ENCODE measurements around the gene CELSR1.

The CELSR1 gene

GRCh38 chr22:46415776-46416519, 121.5 kb downstream of the CELSR1 start:
- no peak for FAIRE-seq
- no peak for TF ChIP-seq POLR2A (IDR thresholded peaks at IDR 0.05; ENCODE audit: low read depth, low read length)
- TF ChIP-seq POLR2AphosphoS5 (IDR thresholded peaks at IDR 0.05; ENCODE audit: low read depth, low read length) = no peak
- TF ChIP-seq TAF1 (IDR thresholded peaks at IDR 0.05; ENCODE audit: borderline replicate concordance, low read depth, low read length) = no peak

GRCh38 chr22:46414704-46415103, 122.7 kb downstream of the CELSR1 start:
- no peak for TF ChIP-seq POLR2A (IDR thresholded peaks at IDR 0.05; ENCODE audit: low read depth, low read length)
- TF ChIP-seq TAF1 (IDR thresholded peaks at IDR 0.05; ENCODE audit: borderline replicate concordance, low read depth, low read length) = no peak
- TF ChIP-seq POLR2AphosphoS5 (IDR thresholded peaks at IDR 0.05; ENCODE audit: low read depth, low read length) = no peak
- no peak for FAIRE-seq
- no peak for DNase-seq (ENCODE audit: insufficient read length)

More at GRCh38 chr22:46415776-46416519, 121.5 kb downstream of the CELSR1 start:
- no peak for DNase-seq (ENCODE audit: insufficient read length)

DNA sequence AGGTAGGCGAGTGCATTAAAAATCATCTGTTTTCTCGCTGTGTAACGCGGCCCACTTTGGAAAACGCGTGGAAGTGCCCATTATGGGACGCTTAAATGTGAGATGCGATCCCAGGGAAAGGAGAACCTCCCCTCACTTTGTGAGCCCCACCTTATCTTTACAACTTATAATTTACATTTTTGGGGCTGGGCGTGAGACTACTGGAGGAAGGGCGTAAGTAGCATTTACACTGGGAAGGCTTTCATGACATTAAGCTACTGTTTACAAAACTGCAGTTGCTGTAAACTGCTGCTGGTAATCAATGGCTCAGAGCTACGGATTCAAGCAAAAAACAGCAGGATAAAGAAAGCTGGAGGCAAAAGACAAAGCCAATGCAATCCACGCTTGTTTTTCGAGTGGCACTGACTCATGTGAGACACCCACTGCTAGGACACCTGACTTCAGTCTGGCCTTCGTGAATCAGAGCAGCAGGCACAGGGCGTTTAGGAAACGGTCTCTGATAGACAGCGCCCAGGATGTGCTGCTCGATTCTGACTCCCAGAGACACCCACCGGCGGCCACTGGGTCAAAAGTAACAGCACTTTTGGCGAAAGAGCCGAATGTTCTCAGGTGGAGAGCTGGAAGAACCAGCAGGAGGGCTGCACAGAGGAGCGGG, 123.6 kb downstream of the CELSR1 start:
- FAIRE-seq (no peak), DNase-seq (ENCODE audit: insufficient read length) (no peak)
- no peak for TF ChIP-seq POLR2A (IDR thresholded peaks at IDR 0.05; ENCODE audit: low read depth, low read length)
- no peak for TF ChIP-seq POLR2AphosphoS5 (IDR thresholded peaks at IDR 0.05; ENCODE audit: low read depth, low read length)
- TF ChIP-seq TAF1 (IDR thresholded peaks at IDR 0.05; ENCODE audit: borderline replicate concordance, low read depth, low read length) = no peak

- DNase-seq (ENCODE audit: insufficient read length) = no peak
- no peak for FAIRE-seq
- TF ChIP-seq POLR2AphosphoS5 (IDR thresholded peaks at IDR 0.05; ENCODE audit: low read depth, low read length) = no peak
- TF ChIP-seq TAF1 (IDR thresholded peaks at IDR 0.05; ENCODE audit: borderline replicate concordance, low read depth, low read length) = no peak
- TF ChIP-seq POLR2A (IDR thresholded peaks at IDR 0.05; ENCODE audit: low read depth, low read length) = no peak
Measured at GRCh38 chr22:46411347-46411746, 126.1 kb downstream of the CELSR1 start.

DNA sequence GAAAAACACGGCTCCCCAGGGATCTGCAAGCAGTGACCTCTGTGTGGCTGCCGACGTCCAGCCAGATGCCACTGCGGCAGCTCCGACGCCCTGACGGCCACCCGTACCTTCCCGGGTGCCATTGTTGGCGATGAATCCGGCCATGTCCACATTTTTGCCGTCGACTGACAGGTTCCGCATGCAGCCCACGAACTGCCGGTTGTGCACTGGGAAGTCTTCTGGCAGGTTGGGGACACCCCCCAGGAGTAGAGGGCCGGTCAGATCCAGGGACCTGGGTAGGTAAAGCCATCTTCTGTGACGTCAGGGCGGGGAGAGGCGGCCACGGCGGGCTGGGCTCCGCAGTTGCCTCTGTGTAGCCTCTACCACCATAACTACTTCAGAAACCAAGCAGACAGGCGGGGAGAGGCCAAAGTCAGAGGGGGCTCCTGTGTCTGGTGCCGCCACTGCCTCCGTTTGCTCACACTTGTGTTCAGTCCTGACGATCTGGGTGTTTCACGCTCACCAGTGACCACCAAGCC, 127.1 kb downstream of the CELSR1 start:
- no peak for TF ChIP-seq POLR2A (IDR thresholded peaks at IDR 0.05; ENCODE audit: low read depth, low read length)
- TF ChIP-seq TAF1 (IDR thresholded peaks at IDR 0.05; ENCODE audit: borderline replicate concordance, low read depth, low read length) = no peak
- TF ChIP-seq POLR2AphosphoS5 (IDR thresholded peaks at IDR 0.05; ENCODE audit: low read depth, low read length) = no peak

DNA sequence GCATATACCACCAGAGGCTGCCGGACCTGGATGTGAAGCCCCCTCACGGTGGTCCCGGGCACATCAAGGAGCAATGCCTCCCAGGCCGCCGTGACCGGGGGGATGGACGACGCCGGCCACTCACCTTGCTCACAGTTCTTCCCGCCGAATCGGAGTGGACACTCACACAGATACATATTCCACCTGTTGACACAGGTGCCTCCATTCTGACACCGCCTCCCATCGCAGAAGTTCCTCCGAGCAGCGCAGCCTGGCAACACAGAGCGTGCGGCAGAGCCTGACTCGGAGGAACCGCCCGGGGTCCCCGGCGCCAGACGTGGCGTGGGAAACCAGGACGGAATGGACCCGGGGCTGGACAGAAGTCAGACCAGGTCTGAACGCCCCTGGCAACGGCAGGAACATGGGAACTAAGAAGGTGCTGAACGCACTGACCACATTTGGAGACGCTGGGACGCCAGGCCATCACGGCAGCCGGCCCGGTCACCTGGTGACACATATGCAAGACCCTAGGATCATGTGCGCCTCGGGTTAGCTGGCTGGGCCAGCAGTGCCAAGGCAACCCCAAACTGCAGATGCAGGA, 127.7 kb downstream of the CELSR1 start:
- DNase-seq (ENCODE audit: insufficient read length) (no peak), FAIRE-seq (no peak)
- TF ChIP-seq POLR2AphosphoS5 (IDR thresholded peaks at IDR 0.05; ENCODE audit: low read depth, low read length) (no peak), POLR2A (IDR thresholded peaks at IDR 0.05; ENCODE audit: low read depth, low read length) (no peak), TAF1 (IDR thresholded peaks at IDR 0.05; ENCODE audit: borderline replicate concordance, low read depth, low read length) (no peak)

More for the DNA sequence above, 127.1 kb downstream of the CELSR1 start:
- FAIRE-seq (no peak), DNase-seq (ENCODE audit: insufficient read length) (no peak)

- TF ChIP-seq POLR2A (IDR thresholded peaks at IDR 0.05; ENCODE audit: low read depth, low read length) (no peak), POLR2AphosphoS5 (IDR thresholded peaks at IDR 0.05; ENCODE audit: low read depth, low read length) (no peak), TAF1 (IDR thresholded peaks at IDR 0.05; ENCODE audit: borderline replicate concordance, low read depth, low read length) (no peak)
- FAIRE-seq = no peak
- DNase-seq (ENCODE audit: insufficient read length) = no peak
Measured at GRCh38 chr22:46408568-46409506, 128.6 kb downstream of the CELSR1 start.

- no peak for TF ChIP-seq POLR2AphosphoS5 (IDR thresholded peaks at IDR 0.05; ENCODE audit: low read depth, low read length)
- TF ChIP-seq POLR2A (IDR thresholded peaks at IDR 0.05; ENCODE audit: low read depth, low read length) = no peak
- no peak for TF ChIP-seq TAF1 (IDR thresholded peaks at IDR 0.05; ENCODE audit: borderline replicate concordance, low read depth, low read length)
- FAIRE-seq = no peak
- no peak for DNase-seq (ENCODE audit: insufficient read length)
Measured at GRCh38 chr22:46407748-46408147, 129.7 kb downstream of the CELSR1 start.

DNA sequence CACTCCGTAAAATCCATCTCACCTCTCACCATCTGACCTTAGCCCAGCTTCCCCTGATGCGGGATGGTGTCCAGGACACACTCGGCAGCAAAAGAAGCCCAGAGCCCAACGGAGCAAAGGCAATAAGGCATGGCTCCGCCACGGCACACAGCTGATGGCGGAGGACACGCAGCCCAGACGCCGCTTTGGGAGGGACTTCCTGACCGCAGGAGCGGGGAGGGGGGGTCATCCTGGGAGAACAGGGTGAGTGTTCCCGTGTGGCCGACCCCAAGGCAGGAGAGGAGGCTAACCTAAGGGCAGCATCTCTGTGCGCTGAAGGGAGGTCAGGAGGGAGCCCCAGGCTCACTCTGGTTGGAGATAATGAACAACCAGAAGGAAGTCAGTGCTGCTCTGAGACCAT, 130.6 kb downstream of the CELSR1 start:
- TF ChIP-seq POLR2AphosphoS5 (IDR thresholded peaks at IDR 0.05; ENCODE audit: low read depth, low read length) (no peak), POLR2A (IDR thresholded peaks at IDR 0.05; ENCODE audit: low read depth, low read length) (no peak), TAF1 (IDR thresholded peaks at IDR 0.05; ENCODE audit: borderline replicate concordance, low read depth, low read length) (no peak)
- FAIRE-seq = no peak
- no peak for DNase-seq (ENCODE audit: insufficient read length)

DNA sequence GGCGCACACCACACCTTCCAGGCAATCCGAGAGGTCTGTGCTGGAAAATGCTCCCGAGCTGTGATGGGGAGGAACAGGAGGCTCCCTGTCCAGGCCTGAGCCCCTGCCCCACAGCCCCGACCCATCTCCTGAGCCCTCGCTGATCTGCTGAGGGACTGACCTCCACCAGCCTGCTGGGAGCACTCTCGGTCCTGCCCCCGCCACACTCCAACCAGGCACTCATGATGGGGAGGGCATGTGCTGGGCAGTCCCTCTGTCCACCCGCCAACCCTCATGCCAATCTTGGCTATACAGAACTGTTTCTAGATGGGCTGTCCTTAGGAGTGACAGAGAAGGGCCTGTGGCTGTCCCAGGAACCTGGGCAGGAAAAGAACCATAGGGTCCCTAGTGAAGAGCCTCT, 131.1 kb downstream of the CELSR1 start:
- TF ChIP-seq TAF1 (IDR thresholded peaks at IDR 0.05; ENCODE audit: borderline replicate concordance, low read depth, low read length) (no peak), POLR2AphosphoS5 (IDR thresholded peaks at IDR 0.05; ENCODE audit: low read depth, low read length) (no peak), POLR2A (IDR thresholded peaks at IDR 0.05; ENCODE audit: low read depth, low read length) (no peak)
- DNase-seq (ENCODE audit: insufficient read length) = no peak
- FAIRE-seq = no peak

All from GM12892 (cell line).